Measurements from ENCODE around the gene GRB2. TPM values are rescaled to one million over a fixed set of nuclear protein-coding genes. Genes with fewer than 3 reads are reported as not detected.
A peak's percentile ranks its signal among the peaks of the same experiment; 100 is the strongest.

GRB2 gene
- total RNA-seq, 1 experiment from 2014 or later: 101 TPM

- TF ChIP-seq CTCF (conservative IDR thresholded peaks at IDR 0.05; ENCODE audit: low read depth, low read length): no peak
- no peak for TF ChIP-seq EZH2 (IDR thresholded peaks at IDR 0.05; ENCODE audit: borderline replicate concordance, low read depth, low read length, poor library complexity, severe bottlenecking)
- Histone ChIP-seq H3K4me3 (ENCODE audit: low read depth, low read length, poor library complexity, severe bottlenecking) (no peak overlapping the region), H3K27me3 (replicated peaks; ENCODE audit: insufficient read depth, low read depth, low read length, poor library complexity) (no peaks in the 10 kb centered on the region), H3K9me3 (ENCODE audit: low read depth, low read length, poor library complexity, severe bottlenecking) (no peaks in the 10 kb centered on the region), H3K27ac (ENCODE audit: low read depth, low read length, poor library complexity, severe bottlenecking) (no peak overlapping the region), H3K4me1 (ENCODE audit: insufficient read depth, low read length, poor library complexity, severe bottlenecking) (no peaks in the 10 kb centered on the region), H3K36me3 (ENCODE audit: insufficient read depth, low read length, poor library complexity, severe bottlenecking) (no peaks in the 10 kb centered on the region)
- POLR2A ChIA-PET (ENCODE audit: low non-redundant PET): no interaction called here
- no peak for DNase-seq (ENCODE audit: low spot score)
- CTCF ChIA-PET: interaction anchor here (0.7 kb wide), 1 partner anchor 1146 kb away, joined by 3 read pairs; no protein-coding TSS in a partner anchor
- BruUV-seq (replicated peaks): no TSS peak
- intact Hi-C loops (cut with micrococcal nuclease; ENCODE audit: unreplicated experiment): loop anchor here (5.0 kb wide), 1 partner anchor 667 kb away; the partner anchor contains the start of gene NHERF1
These were observed 9.0 kb upstream of the GRB2 start for GRCh38 chr17:75414488-75414887.

- Histone ChIP-seq H3K4me1 (ENCODE audit: insufficient read depth, low read length, poor library complexity, severe bottlenecking) (no peaks in the 10 kb centered on the region), H3K9me3 (ENCODE audit: low read depth, low read length, poor library complexity, severe bottlenecking) (no peaks in the 10 kb centered on the region), H3K4me3 (ENCODE audit: low read depth, low read length, poor library complexity, severe bottlenecking) (no peak overlapping the region), H3K36me3 (ENCODE audit: insufficient read depth, low read length, poor library complexity, severe bottlenecking) (no peaks in the 10 kb centered on the region), H3K27me3 (replicated peaks; ENCODE audit: insufficient read depth, low read depth, low read length, poor library complexity) (no peaks in the 10 kb centered on the region), H3K27ac (ENCODE audit: low read depth, low read length, poor library complexity, severe bottlenecking) (no peak overlapping the region)
- ChIA-PET POLR2A (ENCODE audit: low non-redundant PET) (no interaction called here), CTCF (interaction anchor here (0.6 to 1.0 kb wide), 5 partner anchors 90 to 451 kb away, joined by 3 to 9 read pairs (median 4); partner anchors contain the start of genes CDR2L and MIF4GD)
- DNase-seq (ENCODE audit: low spot score): peak; percentile 84
- TF ChIP-seq CTCF (conservative IDR thresholded peaks at IDR 0.05; ENCODE audit: low read depth, low read length) (peak; percentile 83), EZH2 (IDR thresholded peaks at IDR 0.05; ENCODE audit: borderline replicate concordance, low read depth, low read length, poor library complexity, severe bottlenecking) (no peak)
- no TSS peak for BruUV-seq (replicated peaks)
- intact Hi-C loops (cut with micrococcal nuclease; ENCODE audit: unreplicated experiment): loop anchor here (2.0 to 5.0 kb wide), 3 partner anchors 298 to 665 kb away; partner anchors contain the start of gene NHERF1
These were observed 7.2 kb upstream of the GRB2 start for GRCh38 chr17:75412455-75413317.

- TF ChIP-seq CTCF (conservative IDR thresholded peaks at IDR 0.05; ENCODE audit: low read depth, low read length) (no peak), EZH2 (IDR thresholded peaks at IDR 0.05; ENCODE audit: borderline replicate concordance, low read depth, low read length, poor library complexity, severe bottlenecking) (no peak)
- Histone ChIP-seq H3K4me3 (ENCODE audit: low read depth, low read length, poor library complexity, severe bottlenecking) (no peak overlapping the region), H3K27ac (ENCODE audit: low read depth, low read length, poor library complexity, severe bottlenecking) (no peak overlapping the region), H3K36me3 (ENCODE audit: insufficient read depth, low read length, poor library complexity, severe bottlenecking) (no peaks in the 10 kb centered on the region), H3K9me3 (ENCODE audit: low read depth, low read length, poor library complexity, severe bottlenecking) (no peaks in the 10 kb centered on the region), H3K4me1 (ENCODE audit: insufficient read depth, low read length, poor library complexity, severe bottlenecking) (no peaks in the 10 kb centered on the region), H3K27me3 (replicated peaks; ENCODE audit: insufficient read depth, low read depth, low read length, poor library complexity) (no peaks in the 10 kb centered on the region)
- no peak for DNase-seq (ENCODE audit: low spot score)
- no TSS peak for BruUV-seq (replicated peaks)
- intact Hi-C loops (cut with micrococcal nuclease; ENCODE audit: unreplicated experiment): loop anchor here (2.0 to 5.0 kb wide), 3 partner anchors 297 to 664 kb away; partner anchors contain the start of gene NHERF1
- CTCF ChIA-PET: no interaction called here
- POLR2A ChIA-PET (ENCODE audit: low non-redundant PET): interaction anchor here (0.7 kb wide), 1 partner anchor 18 kb away, joined by 6 read pairs; no protein-coding TSS in a partner anchor
These were observed 6.0 kb upstream of the GRB2 start for GRCh38 chr17:75411328-75412067.

Measured in A673 (cell line).